HAP-1 (cell line): ENCODE results near the gene KIF19.

Experiments
- DNase-seq, 2 experiments: peaks; one replicate each; pipeline ENCODE4 v3.0.0-alpha.2; 2016 to 2020; ENCODE audit warnings: low spot score in 2 of 2
- H3K27me3 ChIP-seq: fragments of 250-450 bp; sonication (Bioruptor Pico); 2 replicates; pipeline ENCODE4 v1.5.1; 2020; ENCODE audit warnings: low read depth, mild to moderate bottlenecking, moderate library complexity
- H3K36me3 ChIP-seq: fragments of 250-450 bp; sonication (Bioruptor Pico); replicated peaks from 2 replicates; pipeline ENCODE4 v1.5.1; 2020; ENCODE audit warnings: mild to moderate bottlenecking
- H3K4me1 ChIP-seq: fragments of 250-450 bp; sonication (Bioruptor Pico); 2 replicates; pipeline ENCODE4 v1.5.1; 2020; ENCODE audit warnings: mild to moderate bottlenecking
- H3K4me3 ChIP-seq: fragments of 250-450 bp; sonication (Bioruptor Pico); 2 replicates; pipeline ENCODE4 v1.5.1; 2020; ENCODE audit warnings: mild to moderate bottlenecking, moderate library complexity
- H3K9me3 ChIP-seq: fragments of 250-450 bp; sonication (Bioruptor Pico); 2 replicates; pipeline ENCODE4 v1.5.1; 2020; ENCODE audit warnings: mild to moderate bottlenecking, moderate library complexity
- in situ Hi-C: fragments of 300-500 bp; cut with MboI; formaldehyde crosslinking; loops from 3 replicates; pipeline ENCODE4 v1.14.3; 2020; ENCODE audit warnings: low sequenced_read_pairs, inconsistent platforms, mixed read lengths

KIF19 gene

GRCh38 chr17:74354561-74354960 lies 28.5 kb downstream of the KIF19 start:
- in situ Hi-C loops: no loop called here
- no peak for DNase-seq
- Histone ChIP-seq H3K9me3 (no peaks in the 10 kb centered on the region), H3K4me3 (no peak overlapping the region), H3K4me1 (no peaks in the 10 kb centered on the region), H3K27me3 (peaks cover 57% of the 10 kb centered on the region), H3K36me3 (no peaks in the 10 kb centered on the region)

DNA sequence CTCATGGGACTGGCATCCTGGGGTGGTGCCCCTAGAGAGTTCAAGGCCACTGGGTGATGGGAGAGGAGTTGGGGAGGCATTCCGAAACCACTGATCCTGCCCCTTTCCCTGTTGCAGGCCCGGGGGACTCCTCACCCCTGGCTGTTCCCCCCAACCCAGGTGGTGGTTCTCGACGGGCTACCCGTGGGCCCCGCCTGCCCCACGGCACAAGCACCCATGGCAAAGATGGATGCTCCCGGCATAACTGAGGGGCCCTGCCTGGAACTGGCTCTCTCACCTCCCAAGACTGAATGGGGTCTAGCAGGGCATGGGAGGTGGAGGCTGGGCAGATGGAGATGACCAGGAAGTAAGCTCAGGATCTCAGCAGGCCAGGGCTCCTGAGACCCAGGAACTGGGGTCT lies 29.0 kb downstream of the KIF19 start:
- DNase-seq: no peak
- peaks cover 54% of the 10 kb centered on the region for H3K27me3 ChIP-seq
- in situ Hi-C loops: no loop called here

DNA sequence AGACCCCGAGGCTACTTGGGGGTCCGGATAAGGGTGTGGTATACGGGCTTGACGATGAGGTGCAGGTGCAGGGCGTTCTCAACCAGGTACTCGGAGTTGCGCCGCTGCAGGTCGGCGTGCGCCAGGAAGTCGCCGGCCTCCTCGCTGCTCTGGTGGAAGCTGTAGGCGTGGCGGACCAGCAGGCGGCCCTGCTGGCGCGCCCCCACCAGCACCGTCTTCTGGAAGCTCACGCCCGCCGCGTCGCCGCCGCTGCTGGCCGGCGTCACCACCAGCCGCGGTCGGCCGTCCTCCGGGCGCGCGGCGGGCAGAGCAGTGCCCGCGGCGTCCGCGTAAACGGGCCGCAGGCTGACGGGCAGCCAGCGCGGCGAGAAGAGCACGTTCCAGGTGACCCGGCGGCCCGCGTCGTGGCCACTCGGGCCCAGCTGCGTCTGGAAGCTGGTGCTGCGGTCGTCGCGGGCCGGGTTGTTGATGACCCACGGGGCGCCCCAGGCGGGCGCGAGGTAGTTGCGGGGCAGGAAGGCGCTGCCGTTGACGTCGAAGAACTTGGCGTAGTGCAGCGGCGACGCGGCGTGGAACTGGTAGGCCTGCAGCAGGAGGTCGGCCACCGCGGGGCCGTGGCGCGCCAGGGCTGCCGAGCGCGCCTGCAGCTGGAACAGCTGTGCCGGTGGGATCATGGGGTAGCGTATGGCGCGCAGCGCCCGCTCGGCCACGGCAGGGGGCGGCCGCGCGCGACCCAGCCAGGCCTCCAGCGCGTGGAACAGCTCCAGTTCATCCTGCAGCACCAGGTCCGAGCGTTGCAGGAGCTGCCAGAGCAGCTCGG lies 30.8 kb downstream of the KIF19 start:
- DNase-seq: no peak
- H3K36me3 ChIP-seq: no peaks in the 10 kb centered on the region
- no peaks in the 10 kb centered on the region for H3K9me3 ChIP-seq
- H3K27me3 ChIP-seq: peaks cover 44% of the 10 kb centered on the region
- no peaks in the 10 kb centered on the region for H3K4me1 ChIP-seq
- no peak overlapping the region for H3K4me3 ChIP-seq
- in situ Hi-C loops: no loop called here

More for the DNA sequence above, 29.0 kb downstream of the KIF19 start:
- H3K4me1 ChIP-seq: no peaks in the 10 kb centered on the region
- no peaks in the 10 kb centered on the region for H3K36me3 ChIP-seq
- H3K9me3 ChIP-seq: no peaks in the 10 kb centered on the region
- H3K4me3 ChIP-seq: no peak overlapping the region

DNA sequence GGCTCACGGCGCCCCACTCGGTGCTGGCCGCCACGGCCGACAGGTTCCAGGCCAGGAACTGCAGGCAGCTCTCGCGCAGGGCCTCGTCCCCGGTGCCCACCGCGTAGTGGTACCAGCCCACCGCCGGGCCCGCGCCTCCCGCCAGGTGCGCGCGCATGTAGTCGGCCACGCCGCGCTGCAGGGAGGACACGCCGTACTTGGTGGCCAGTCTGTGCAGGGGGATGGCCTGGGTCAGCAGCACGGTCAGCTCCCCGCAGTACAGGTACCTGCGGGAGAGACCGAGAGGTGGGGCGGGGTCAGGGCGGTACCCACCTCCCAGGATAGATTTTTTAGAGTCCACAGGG lies 31.4 kb downstream of the KIF19 start:
- H3K4me3 ChIP-seq: no peak overlapping the region
- peaks cover 38% of the 10 kb centered on the region for H3K27me3 ChIP-seq
- H3K9me3 ChIP-seq: no peaks in the 10 kb centered on the region
- in situ Hi-C loops: no loop called here
- H3K36me3 ChIP-seq: no peaks in the 10 kb centered on the region
- no peaks in the 10 kb centered on the region for H3K4me1 ChIP-seq
- DNase-seq: no peak

DNA sequence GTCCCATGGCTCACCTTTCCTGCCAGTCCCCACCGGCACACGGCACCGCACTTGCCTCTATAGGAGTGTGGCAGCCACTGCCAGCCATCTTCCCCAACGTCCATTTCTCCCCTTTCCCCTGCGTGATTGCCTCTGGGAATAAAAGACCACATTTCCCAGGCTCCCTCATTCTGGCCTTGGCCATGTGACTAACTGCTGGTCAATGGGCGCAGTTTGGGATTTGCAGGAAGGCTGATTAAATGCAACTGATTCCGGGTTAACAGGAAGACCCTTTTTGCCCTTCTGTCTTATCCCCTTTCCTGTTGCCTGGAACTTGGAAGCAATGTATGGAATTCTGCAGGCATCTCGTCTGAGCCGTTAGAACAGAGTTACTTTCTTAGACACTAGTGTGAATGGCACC lies 32.7 kb downstream of the KIF19 start:
- H3K27me3 ChIP-seq: peaks cover 35% of the 10 kb centered on the region
- no peaks in the 10 kb centered on the region for H3K4me1 ChIP-seq
- H3K4me3 ChIP-seq: no peak overlapping the region
- no peaks in the 10 kb centered on the region for H3K9me3 ChIP-seq
- no peak for DNase-seq
- H3K36me3 ChIP-seq: no peaks in the 10 kb centered on the region
- in situ Hi-C loops: no loop called here

DNA sequence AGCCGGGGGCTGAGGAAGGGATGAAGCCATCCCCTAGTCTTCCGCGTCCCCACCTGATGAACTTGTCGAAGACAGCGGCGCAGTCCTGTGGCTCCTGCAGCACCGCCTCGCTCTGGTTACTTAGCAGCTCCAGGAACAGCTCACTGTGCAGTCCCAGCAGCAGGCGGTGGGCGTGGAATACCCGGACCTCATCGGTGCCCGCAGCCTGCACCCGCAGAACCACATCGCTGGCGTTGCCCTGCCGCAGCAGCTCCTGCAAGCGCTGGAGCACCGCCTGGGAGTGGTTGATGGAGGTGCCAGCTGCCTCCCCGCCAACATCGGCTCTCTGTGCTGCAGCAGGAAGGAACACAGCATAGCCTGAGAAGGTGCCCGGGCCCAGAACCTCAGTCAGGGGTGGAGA lies 33.9 kb downstream of the KIF19 start:
- no peaks in the 10 kb centered on the region for H3K4me1 ChIP-seq
- no peaks in the 10 kb centered on the region for H3K9me3 ChIP-seq
- H3K27me3 ChIP-seq: peaks cover 26% of the 10 kb centered on the region
- no peaks in the 10 kb centered on the region for H3K36me3 ChIP-seq
- no peak for DNase-seq
- H3K4me3 ChIP-seq: no peak overlapping the region
- in situ Hi-C loops: no loop called here

DNA sequence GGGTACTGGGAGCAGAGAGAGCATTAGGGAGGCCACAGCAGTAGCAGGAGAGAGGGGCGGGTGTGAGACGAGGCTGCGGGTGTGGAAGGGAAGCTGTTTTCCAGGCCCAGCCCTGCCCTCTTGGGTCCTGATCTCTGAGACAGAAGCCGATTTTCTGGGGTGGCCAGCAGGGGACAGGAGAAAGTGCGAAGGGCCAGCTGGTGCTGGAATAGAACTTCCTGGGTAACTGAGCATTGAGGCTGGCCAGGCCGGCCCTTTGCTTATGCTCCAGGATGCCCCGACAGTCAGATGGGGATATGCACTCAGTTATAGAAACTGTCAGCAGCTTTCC lies 34.8 kb downstream of the KIF19 start:
- H3K9me3 ChIP-seq: no peaks in the 10 kb centered on the region
- no peak overlapping the region for H3K4me3 ChIP-seq
- H3K4me1 ChIP-seq: no peaks in the 10 kb centered on the region
- H3K36me3 ChIP-seq: no peaks in the 10 kb centered on the region
- no peak for DNase-seq
- in situ Hi-C loops: no loop called here
- peaks cover 21% of the 10 kb centered on the region for H3K27me3 ChIP-seq

- DNase-seq: peak in 1 of 2 experiments; percentile 74
These were observed 35.4 kb downstream of the KIF19 start, which contains the start of gene BTBD17 for GRCh38 chr17:74361230-74362068. Gene BTBD17 (minus strand): TSS chr17:74361868. CDS start chr17:74361819, 49 bp downstream.

GRCh38 chr17:74362069-74362405 lies 36.0 kb downstream of the KIF19 start:
- DNase-seq: no peak
- Histone ChIP-seq H3K4me1 (no peaks in the 10 kb centered on the region), H3K27me3 (peaks cover 9% of the 10 kb centered on the region), H3K36me3 (no peaks in the 10 kb centered on the region), H3K9me3 (no peaks in the 10 kb centered on the region), H3K4me3 (no peak overlapping the region)
- in situ Hi-C loops: no loop called here

More at GRCh38 chr17:74361230-74362068, 35.4 kb downstream of the KIF19 start, which contains the start of gene BTBD17:
- in situ Hi-C loops: no loop called here
- H3K4me1 ChIP-seq: no peaks in the 10 kb centered on the region
- H3K4me3 ChIP-seq: no peak within 1 kb of the TSS
- peaks cover 15% of the 10 kb centered on the region for H3K27me3 ChIP-seq
- no peaks in the 10 kb centered on the region for H3K36me3 ChIP-seq
- H3K9me3 ChIP-seq: no peaks in the 10 kb centered on the region

- in situ Hi-C loops: no loop called here
- Histone ChIP-seq H3K4me1 (no peaks in the 10 kb centered on the region), H3K27me3 (no peaks in the 10 kb centered on the region)
These were observed 36.9 kb downstream of the KIF19 start for GRCh38 chr17:74362810-74363498.

GRCh38 chr17:74367206-74367605 lies 41.2 kb downstream of the KIF19 start, which contains the start of gene GPR142:
Gene GPR142 (plus strand): TSS chr17:74367506. CDS start chr17:74369541, 2,035 bp downstream.
- 0 out of 2 replicates have a peak, but pooled peaks cover 3% of the 10 kb centered on the region for H3K27me3 ChIP-seq
- H3K4me3 ChIP-seq: no peak within 1 kb of the TSS
- in situ Hi-C loops: no loop called here
- no peaks in the 10 kb centered on the region for H3K9me3 ChIP-seq
- H3K36me3 ChIP-seq: no peaks in the 10 kb centered on the region
- no peaks in the 10 kb centered on the region for H3K4me1 ChIP-seq
- no peak for DNase-seq

More at GRCh38 chr17:74362810-74363498, 36.9 kb downstream of the KIF19 start:
- no peak overlapping the region for H3K4me3 ChIP-seq
- DNase-seq: no peak
- H3K9me3 ChIP-seq: no peaks in the 10 kb centered on the region
- H3K36me3 ChIP-seq: no peaks in the 10 kb centered on the region

DNA sequence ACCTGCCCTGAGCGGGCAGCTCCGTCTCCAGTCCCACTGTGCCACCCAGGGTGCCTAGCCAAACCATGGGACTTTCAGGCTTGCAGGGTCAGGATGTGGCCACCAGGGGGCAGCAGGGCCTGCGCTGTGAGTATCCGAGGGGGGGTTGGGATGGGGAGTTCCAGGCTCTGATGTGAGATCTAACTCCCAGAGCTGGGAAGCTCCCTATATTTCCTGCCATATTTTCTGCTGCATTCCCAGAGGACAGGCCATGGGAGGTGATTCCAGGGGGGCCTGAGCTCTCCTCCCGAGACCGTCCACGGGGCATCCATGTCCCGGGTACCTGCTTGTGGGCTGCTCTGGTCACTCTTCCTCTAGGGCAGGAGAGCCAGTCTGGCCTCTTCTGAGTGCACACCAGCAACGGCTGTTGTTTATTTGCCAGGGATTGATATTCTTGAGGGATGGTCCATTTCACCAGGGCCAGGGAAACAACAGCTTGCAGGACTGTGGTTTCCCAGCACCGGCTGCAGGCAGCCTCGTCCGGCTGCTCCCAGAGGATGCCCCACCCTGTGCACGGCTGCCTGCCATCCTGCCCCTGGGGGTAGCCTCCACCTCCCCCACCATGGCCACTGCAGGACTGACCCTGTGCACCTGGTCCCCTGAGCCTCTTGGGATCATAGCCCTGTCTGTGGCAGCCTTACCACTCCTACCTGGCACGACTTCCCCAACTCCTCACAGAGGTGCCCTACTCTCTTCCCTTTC lies 42.5 kb downstream of the KIF19 start:
- no peaks in the 10 kb centered on the region for H3K36me3 ChIP-seq
- 0 out of 2 replicates have a peak, but pooled peaks cover 3% of the 10 kb centered on the region for H3K27me3 ChIP-seq
- in situ Hi-C loops: no loop called here
- H3K4me3 ChIP-seq: no peak overlapping the region
- H3K9me3 ChIP-seq: no peaks in the 10 kb centered on the region
- no peaks in the 10 kb centered on the region for H3K4me1 ChIP-seq
- DNase-seq: peak; percentile 46 to 82

DNA sequence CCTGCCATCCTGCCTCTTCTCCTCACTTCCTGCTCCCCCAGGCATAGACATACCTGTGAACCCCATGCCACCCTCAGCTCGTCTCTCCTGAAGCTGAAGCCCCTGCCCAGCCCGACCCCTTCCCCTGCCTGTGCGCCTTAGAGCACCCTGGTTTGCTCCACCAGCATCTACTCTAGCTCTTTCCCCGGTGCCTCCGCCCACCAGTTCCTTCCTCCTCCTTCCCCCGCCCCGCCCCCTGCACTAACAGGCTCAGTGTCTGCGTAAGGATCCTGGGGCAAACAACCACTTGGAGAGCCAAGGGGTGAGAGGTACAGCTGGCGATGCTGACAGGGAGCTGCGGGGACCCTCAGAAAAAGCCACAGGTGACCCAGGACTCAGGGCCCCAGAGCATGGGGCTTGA lies 43.2 kb downstream of the KIF19 start:
- Histone ChIP-seq H3K27me3 (0 out of 2 replicates have a peak, but pooled peaks cover 3% of the 10 kb centered on the region), H3K4me1 (no peaks in the 10 kb centered on the region), H3K36me3 (no peaks in the 10 kb centered on the region), H3K4me3 (no peak overlapping the region), H3K9me3 (no peaks in the 10 kb centered on the region)
- DNase-seq: peak in 1 of 2 experiments; percentile 60
- in situ Hi-C loops: no loop called here
